ENCODE data around the gene AOPEP.

The AOPEP gene

DNA sequence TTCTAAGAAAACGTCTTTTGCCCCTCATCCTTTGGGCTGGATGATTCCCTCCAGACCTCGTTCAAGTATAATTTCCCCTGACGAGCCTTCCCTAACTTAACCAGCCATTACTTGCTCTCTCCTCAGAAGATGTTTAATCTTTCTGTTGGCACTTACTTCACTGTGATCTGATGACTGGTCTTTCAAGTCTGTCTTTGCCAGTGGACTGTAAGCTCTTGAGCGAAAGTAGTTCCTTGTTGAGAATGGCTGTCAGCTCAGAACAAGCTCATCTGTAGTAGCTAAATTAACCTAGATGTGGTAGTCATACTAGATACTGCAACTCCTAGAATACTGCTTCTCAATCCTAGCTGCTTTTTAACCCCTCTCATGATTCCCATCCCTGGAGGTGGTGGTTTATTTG is 125.0 kb downstream of the AOPEP start:
- DNase-seq: no peak

DNA sequence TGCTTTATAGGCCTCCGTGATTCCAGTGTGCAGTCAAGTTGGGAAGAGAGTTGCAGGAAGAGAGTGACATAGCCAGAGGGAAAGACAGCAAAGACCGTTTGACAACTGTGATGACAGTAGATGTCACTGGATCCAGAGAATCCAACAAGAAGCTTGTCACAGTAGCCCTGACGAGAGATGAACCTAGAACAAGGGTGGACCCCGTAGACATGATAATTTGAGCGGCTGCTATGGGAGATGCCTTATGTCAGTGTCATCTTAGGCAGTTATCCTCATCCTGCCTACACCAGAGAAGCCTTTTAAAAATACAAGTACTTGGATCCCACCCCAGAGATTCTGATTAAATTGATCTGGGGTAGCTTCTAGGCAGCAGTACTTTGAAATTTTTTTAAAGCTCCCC is 125.4 kb downstream of the AOPEP start:
- DNase-seq: no peak

DNA sequence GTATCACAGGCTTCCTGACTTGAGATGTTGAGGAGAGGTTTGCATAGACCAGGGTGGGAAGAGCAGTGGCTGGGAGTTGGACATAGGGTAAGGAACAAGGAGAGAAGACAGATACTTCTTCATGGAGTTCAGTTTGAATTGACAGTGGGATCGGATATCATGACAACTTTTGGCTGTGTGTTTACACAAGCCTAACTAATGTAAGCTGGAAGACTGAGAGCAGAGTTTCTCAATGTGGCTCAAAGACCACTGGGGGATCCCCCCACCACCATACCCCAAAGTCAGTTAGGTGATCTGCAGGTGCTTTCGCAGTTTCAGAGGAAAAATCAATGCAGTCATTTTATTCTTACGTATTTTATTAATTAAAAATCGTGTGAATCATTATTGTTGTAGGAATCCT is 125.9 kb downstream of the AOPEP start:
- DNase-seq: no peak

DNA sequence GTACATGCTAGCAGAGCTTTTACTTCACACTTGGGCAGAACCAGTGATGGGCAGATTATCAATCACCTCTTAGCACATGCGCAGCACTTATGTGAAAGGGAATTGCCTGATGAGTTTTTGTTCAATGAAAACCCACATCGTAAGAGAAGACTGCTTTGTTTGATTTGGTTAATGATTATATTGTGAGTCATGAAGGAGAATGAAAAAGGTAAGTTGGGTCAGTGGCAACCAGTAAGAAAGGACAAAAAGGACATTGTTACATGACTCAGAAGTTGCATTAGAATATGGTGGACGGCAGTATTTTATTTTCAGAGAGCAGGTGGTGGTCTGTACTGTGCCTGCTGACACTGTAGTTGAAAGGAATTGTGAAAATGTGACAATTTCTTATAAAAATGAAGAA is 127.4 kb downstream of the AOPEP start:
- DNase-seq: no peak

DNA sequence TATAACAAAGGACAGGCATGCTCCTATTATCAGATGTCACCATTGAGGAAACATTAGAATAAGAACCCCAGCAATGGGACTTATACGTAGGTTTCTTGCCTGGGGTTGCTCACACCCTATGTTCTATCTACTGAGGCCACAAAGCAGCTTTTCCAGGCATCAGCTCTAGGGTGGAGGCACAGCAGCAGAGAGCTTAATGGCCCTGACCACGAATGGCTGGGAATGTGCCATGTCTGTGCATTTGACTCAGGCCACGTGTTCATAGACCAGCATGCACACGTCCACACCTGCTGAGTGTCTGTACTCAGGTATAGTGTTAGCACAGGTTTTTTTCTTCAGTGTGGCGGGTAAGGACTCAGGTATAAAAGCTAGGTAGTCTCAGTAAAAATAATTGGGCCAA is 129.4 kb downstream of the AOPEP start:
- no peak for DNase-seq

DNA sequence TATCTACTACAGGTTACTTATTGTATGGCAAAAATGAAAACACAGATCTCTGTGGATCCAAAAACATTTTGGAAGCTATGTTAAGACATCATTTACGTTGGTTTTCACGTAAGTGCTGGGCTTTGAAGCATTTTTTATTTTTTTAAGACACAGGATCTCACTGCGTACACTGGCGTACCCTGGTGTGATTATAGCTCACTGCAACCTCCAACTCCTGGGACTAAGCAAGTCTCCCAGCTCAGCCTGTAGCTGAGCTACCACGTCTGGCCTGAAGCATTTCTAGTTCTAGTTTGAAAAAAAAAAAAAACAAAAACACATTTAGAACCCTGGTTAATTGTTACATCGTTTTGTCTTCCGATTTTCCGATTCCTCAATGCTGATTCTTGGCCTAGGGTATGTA is 131.3 kb downstream of the AOPEP start:
- DNase-seq: no peak

DNA sequence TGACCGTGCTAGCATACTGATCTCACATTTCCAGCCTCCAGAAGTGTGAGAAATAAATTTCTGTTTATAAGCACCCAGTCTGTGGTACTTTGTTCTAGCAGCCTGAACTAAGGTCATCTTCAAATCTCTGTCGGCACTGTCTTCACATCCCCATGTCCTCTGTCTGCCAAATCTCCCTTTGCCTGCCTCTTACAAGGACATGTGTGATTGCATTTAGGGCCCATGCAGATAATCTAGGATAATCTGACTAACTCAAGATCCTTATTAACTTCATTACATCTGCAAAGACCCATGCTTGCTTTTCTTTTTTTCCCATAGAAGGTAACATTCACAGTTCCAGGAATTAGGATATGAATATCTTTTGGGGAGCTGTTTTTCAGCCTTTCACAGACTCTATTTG is 132.7 kb downstream of the AOPEP start:
- no peak for DNase-seq

DNA sequence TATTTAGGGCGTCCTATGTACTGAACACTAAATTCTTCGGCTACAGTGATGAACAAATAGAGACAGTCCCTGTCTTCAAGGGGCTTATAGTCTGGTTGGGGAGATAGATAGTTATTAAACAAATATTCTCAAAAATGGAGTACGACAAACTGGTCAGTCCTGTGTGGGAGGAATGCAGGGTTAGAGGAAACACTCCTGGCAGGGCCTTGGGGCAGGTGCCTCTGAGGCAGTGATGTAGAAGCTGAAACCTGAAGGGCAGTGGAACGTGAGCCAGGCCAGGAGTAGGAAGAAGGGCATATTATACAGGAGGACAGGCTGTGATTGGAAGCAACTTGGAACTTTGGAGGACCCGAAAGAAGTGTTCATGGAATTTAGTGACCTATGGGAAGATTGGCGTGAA is 133.4 kb downstream of the AOPEP start:
- no peak for DNase-seq

DNA sequence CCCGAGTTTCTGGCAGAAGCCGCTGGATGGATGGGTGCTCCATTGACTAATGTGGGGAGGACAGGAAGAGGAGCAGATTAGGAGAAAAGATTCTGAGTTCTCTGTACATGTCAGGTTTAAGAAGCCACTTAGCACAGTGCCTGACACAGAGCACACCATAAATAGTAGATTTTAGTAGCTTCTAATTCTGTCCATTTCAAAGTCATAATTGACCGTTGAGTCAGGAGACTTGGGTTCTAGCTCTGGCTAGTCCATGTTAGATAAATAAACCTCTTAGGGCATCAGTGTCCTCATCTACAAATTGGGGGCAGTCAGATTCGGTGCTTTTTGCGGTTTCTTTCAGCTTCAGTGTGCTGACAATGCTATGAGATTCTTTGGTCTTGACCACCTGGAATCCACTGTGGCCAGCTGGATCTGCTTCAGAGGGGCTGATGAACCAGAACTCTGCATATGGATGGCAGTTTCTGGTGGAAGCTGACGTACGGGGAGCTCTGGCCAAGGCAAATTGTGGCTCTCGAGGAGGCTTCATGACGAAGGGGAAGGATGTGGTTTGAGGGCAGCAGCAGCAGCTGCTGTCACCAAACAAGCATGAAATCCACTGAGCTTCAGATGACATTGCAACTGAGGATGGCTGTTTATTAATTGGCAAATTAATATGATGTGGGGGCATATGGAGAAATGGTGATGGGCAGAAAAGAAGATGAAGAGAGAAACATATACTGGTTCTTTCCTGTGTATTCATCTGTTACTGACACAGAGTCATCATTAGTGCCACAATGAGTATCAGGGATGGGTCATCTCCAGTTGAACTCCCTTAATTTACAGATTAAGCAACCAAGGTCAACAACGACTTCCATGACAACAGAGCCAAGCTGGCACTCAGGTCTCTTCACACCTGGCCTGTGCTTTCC is 134.4 kb downstream of the AOPEP start:
- DNase-seq: peak; percentile 69

DNA sequence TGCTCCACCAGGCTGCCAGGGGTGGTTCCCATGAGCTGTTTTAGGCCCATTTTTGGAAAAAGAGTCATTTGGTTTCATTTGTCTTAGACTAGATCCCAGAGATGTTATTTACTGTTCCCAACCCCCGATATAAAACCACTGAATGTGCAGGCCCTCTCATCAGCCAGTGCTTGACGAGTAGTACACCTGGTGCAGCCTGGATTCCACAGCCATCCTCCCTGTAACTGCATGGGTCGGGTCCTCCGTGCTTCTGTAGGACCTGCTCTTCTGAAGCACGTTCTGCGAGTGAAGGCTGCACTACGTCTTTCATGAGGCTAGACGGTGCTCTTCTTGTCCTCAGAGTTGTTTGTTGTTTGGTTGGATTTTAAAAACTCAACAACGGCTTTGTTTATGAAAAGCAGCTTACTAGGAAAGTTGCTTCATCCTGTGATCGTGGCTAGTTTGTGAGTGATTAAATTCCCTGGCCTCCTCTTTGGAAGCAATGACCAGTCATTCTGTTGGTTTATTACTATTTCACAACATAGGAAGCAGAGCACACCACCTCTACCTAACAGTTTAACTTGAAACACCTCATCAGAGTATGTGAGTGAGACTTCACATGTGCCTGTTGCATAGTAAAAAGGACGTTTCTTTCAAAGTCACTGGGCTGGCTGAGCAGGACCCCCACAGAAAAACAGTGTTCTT is 135.2 kb downstream of the AOPEP start:
- DNase-seq: no peak

DNA sequence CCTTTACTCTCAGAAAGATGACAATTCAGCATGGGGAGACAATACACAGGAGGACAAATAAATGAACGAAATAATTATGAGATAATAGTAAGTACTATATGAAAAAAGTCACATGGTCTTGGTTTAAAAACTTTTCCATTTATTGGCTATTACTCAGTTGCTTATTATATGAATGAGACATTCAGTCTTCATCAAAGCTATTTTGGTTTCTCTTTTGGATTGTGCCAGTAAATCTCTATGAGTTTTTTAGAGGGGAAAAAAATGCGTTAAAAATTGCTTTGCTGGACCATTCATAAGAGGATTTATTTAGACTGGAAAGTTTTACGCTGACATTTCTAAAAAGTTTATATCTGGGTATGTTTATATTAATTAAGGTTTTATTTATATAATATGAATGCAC is 137.7 kb downstream of the AOPEP start:
- DNase-seq: no peak

DNA sequence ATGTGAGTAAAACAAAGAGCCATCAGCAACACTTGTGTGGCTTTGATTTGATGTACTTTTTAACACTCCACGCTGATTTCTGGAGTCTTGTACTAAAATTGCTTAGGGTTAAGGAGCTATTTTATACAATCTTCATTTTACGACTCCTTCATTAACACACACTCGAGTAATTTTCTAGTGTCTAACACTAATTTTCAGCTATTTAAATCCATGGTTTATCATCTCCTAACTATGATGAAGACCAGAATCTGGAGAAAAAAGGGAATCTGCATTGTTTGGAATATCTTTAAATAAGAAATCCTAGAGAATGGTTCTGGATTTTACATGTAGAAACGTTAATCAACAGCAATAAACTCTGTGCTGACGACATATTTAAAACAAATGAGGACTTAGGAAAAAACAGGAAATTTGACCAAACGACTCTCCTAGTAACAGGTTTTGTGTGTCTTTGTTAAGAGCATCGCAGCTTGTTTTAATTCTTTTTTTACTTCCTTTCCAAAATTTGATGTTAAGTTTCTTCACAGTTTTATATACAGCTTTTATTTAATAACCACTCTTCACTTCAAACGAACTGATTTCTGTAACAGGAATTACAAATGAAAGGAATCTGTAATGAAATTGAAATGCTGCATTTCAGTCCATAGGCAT is 138.5 kb downstream of the AOPEP start:
- no peak for DNase-seq

DNA sequence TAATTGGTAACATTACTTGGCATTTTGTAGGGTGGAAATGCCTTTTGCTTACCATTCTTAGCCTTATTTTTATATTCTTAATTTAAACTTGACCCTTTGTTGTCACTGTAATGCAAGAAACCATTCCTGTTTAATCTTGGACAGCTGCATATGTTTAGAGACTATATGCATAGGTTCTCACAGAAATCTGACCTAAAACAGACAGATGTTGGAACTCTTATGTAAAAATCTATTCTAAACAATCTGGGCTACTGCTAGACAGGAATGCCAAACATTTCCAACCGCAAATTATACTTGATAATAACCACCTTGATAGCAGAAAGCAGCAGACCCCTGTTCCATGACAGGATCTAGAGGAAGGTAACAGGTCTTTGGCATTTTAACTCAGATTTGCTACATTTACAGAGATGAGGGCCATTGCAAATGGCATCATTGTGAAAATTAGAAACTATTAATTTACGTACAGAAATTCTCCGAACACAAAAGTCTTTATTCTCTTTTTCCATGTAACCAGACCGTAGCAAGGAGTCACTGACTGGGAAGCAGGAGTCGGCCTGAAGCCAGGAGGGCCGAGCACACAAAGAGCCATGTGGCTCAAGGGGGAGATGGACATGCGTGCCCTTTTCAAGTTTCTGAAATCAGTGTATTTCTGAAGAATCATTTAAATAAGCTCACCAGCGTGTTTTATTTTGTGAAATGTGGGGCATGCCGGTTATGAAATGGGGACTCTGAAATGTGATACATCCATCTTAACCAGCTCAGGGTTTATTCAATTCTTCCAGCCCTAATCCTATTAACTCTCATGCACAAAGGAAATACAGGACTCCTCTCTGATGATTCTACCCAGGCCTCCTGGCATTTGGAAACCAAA is 139.3 kb downstream of the AOPEP start:
- DNase-seq: no peak

DNA sequence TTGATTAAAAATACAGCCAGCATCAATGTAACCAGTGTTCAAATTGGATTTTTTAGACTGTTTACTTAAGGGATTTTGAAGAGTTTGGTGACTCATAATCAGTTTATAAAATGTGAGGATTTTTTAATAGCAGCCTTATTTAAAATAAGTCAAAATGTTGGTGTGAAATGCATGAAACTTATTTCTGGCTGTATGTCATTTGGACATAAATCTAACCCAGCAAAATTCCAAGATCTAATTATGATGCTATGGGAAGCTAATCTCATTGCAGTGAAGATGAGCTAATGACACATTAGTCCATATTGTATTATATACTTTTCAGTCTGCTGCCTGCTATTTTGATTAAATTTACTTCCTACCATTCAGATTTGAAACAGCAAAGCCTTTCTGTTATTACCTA is 140.3 kb downstream of the AOPEP start:
- DNase-seq: no peak

DNA sequence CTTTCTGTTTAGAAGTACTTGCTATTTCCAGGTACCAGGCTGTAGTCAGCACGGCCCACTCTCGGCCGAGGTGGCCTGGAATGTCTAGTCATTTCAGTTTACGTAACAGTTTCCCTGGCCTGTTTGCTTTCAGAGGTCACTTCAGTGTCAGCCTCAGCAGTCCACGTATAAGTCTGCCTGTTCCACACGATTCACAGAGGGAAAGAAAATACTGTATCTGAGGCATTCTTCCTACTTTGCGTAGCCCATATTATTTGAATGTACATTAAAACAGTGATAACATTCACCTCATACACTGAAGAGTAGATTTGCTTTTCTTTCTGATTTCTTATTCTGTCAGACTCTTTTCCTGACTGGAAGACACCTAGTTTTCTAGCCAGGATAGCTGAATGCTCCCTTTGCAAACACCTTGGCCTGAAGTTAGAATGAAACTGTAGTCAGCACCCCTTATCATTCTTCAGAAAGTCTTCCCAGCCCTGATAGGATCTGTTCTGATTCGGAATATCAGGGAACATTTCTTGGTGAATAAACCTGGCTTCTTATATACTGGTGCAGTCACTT is 140.9 kb downstream of the AOPEP start:
- DNase-seq: no peak

DNA sequence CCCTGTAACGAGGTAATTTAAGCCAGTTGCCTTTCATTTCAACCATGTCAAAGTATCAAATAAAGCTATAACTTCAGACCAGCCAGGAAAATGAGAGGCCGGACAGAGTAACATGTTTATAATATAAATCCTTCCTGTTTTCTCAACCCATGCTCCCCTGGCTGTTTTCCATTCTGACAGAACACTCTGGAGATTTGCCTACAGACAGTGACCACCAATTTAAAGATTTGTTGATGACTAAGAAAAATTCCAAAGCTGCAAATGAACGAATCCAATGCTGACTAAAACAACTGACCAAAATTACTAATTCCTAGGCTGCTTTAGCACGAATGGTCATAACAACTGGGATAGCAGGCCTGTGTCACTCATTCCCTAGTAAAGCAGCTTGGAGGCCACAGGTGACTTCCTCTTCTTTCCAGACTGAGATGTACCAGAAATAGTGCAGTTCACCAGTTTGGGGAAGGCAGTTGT is 141.4 kb downstream of the AOPEP start:
- DNase-seq: no peak

DNA sequence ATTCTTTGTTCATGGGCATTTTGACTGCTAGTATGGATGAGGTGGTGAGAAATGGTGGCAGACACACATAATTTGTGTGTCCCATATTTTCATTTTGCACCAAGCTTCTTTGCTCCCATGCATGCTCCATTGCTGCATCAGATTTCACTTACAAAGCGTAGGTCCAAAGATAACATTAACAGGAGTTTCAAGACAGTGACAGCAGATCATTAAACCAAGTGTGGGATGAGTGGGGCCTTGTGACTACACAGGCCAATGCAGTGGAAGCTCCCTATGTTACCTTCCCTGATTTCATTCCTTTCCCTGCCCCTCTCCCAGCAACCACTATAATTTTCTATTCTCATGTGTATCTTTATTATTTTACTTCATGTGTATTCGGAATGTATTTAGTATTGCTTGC is 142.0 kb downstream of the AOPEP start:
- no peak for DNase-seq

DNA sequence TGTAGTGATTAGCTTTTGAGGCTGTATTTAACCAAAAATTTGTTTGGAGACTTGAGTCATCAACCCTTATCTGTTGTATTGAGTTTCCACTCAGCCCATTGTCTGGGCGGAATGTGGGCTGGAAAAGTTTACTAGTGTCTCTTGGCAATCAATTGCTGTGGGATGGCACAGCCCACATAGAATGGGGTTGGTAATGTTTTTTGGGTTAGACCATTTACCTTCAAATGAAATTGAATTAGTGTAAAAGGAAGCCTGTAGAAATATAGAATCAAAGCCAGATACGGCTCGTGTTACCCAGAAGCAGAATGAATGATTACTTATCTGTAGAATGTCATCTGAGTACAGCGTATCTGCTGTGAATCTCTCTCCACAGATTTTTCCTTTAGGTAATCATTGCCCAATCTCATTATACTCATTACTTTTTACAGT is 142.9 kb downstream of the AOPEP start:
- peak; percentile 49 for DNase-seq

DNA sequence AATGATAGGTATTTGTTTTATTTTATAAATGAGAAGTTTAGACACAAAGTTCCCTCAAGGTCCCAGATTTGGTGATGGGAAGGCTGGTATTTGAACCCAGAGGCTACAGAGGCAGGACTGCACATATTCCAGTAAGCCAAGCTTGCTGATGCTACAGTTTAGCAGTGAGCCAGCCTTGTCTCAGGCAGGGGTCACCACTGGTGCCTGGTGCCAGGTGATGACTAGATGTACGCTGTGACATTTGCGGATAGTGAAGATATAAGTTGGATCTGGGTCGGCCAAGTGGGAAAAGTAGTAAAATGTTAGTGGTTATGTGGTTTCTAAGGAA is 143.9 kb downstream of the AOPEP start:
- no peak for DNase-seq

DNA sequence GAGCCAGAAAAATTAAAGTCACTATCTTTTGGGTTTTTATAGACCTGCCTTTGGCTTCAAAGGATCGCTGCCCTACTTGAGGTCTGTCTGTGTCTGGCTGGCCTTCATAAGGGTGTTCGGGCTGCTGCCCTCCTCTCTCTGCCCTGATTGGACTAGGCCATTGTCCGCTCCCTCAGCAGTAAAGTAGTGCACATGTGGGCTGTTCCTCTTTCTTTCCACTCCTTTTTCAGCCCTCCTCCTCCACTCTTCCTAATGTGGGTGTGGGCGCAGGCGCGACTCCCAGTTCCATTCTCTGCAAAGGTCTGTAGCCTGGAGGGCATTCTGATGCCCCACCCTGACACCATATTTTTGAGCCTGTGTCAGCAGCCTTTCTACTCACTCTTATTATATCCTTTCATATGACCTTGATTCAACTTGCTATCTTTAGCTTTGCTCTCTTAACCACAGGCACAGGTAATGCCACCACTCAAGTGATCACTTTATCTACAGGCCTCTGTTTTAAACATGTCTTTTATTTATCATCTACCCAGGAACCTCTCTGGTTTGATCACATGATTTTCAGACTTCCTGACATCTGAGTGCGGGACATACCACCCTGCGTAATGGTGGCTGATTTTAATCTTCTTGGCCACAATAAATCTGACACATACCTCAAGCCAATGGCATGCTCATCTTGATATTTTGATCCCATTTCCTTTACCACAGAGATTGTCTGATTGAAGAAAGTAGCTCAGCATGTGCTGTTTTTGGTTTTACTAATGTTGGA is 144.5 kb downstream of the AOPEP start:
- peak; percentile 23 for DNase-seq

DNA sequence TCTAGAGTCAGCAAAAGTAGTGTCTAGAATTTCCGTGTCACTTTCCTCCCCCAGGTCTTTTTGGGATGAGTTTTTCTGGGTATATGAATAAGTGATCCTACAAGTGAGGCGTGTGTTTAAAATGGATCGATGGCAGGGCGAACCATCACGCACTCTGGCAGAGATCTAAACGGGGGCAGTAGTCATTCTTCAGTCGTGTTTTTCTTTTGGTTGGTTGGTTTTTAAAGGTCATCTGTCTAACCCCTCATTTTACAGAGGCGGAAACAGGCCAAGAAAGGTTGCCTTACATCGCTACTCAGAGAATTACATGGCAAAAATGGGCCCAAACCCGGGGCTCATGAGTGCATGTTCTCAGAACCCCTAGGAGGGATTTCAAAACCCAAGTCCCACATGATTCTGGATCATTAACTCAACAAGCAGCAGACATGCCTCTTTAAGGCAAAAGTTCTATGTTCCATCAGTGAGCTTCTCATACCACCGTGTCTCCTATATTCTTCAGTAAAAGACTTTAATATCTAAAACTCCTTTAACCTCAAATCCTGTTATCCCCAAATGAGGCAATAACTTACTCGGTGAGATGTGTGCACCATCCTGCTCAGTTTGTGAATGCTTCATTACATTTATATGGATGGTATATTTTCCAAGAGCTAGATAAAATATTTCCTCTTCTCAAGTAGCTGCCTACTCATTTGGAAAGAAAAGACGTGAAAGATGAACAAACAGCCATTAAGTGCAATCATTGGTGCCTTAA is 145.8 kb downstream of the AOPEP start:
- no peak for DNase-seq
